GM18508 (cell line): ENCODE results near the gene S100A7.
"Not testable (repeated sequence)": the region's sequence is repeated elsewhere in the genome, so short reads cannot be mapped to it uniquely, and the experiment has no call there.

Source experiments
- ATAC-seq: cut with Tn5 transposase; IDR thresholded peaks from one replicate; pipeline ENCODE4 v1.9.1; 2021; ENCODE audit warnings: moderate number of reproducible peaks; ENCODE audit not compliant: insufficient read depth, unreplicated experiment

The S100A7 gene

GRCh38 chr1:153432874-153433681 is 27.4 kb downstream of the S100A7 start:
- ATAC-seq: no peak

- no peak for ATAC-seq
Measured at GRCh38 chr1:153431928-153432327, 28.5 kb downstream of the S100A7 start.

- no peak for ATAC-seq
Measured at GRCh38 chr1:153431427-153431826, 29.0 kb downstream of the S100A7 start.

- ATAC-seq: no peak
Measured at GRCh38 chr1:153431002-153431401, 29.4 kb downstream of the S100A7 start.

- no peak for ATAC-seq
Measured at GRCh38 chr1:153430561-153430960, 29.9 kb downstream of the S100A7 start.

- ATAC-seq: no peak
Measured at GRCh38 chr1:153430166-153430553, 30.3 kb downstream of the S100A7 start.

GRCh38 chr1:153429266-153430165 is 30.9 kb downstream of the S100A7 start:
- no peak for ATAC-seq

- ATAC-seq: no peak
Measured at GRCh38 chr1:153428791-153429190, 31.7 kb downstream of the S100A7 start.

- ATAC-seq: no peak
Measured at GRCh38 chr1:153428073-153428638, 32.3 kb downstream of the S100A7 start.

- ATAC-seq: no peak
Measured at GRCh38 chr1:153426809-153427208, 33.6 kb downstream of the S100A7 start.

GRCh38 chr1:153422450-153423068 is 37.9 kb downstream of the S100A7 start:
- no peak for ATAC-seq

- ATAC-seq: no peak
Measured at GRCh38 chr1:153420306-153420705, 40.1 kb downstream of the S100A7 start.

- ATAC-seq: not testable (repeated sequence)
Measured at GRCh38 chr1:153419436-153419793, 41.0 kb downstream of the S100A7 start.

GRCh38 chr1:153418758-153419435 is 41.6 kb downstream of the S100A7 start:
- ATAC-seq: not testable (repeated sequence)

- ATAC-seq: no peak
Measured at GRCh38 chr1:153417136-153417888, 43.1 kb downstream of the S100A7 start.

- ATAC-seq: no peak
Measured at GRCh38 chr1:153415850-153416570, 44.4 kb downstream of the S100A7 start, which contains the start of gene S100A7A. TSS of gene S100A7A (plus strand) at chr1:153416520. CDS start at chr1:153418083, 1,563 bp downstream.

GRCh38 chr1:153413961-153414360 is 46.5 kb downstream of the S100A7 start:
- not testable (repeated sequence) for ATAC-seq
